OCI-LY3 (cell line): Measurements from ENCODE around the gene TMEM232.

ENCODE experiments used
- CTCF ChIP-seq: fragments of 200-600, 300-600 bp; sonication (generic); IDR thresholded peaks from 2 replicates; pipeline ENCODE4 v1.5.1; 2014; ENCODE audit warnings: antibody characterized with exemption, low read length, low read depth
- EZH2phosphoT487 ChIP-seq: fragments of 200-600 bp; shearing (Covaris generic); IDR thresholded peaks from 2 replicates; pipeline ENCODE4 v1.6.1; 2018; ENCODE audit warnings: antibody characterized with exemption, mixed run types, low read depth

- no peak for TF ChIP-seq CTCF
- no peak for TF ChIP-seq EZH2phosphoT487
Observed at GRCh38 chr5:110752953-110753352, 26.5 kb upstream of the TMEM232 start.
